ENCODE measurements around the gene RAB25.

Gene RAB25

GRCh38 chr1:156079762-156080161 is 18.8 kb downstream of the RAB25 start:
- Mint-ChIP-seq H3K27me3 (ENCODE audit: low read depth) (peaks cover 48% of the 10 kb centered on the region), H3K27ac (no peak overlapping the region), H3K9me3 (no peaks in the 10 kb centered on the region), H3K36me3 (ENCODE audit: low read depth) (no peaks in the 10 kb centered on the region), H3K4me1 (ENCODE audit: low read depth) (peaks cover 2% of the 10 kb centered on the region), H3K4me3 (no peak overlapping the region)
- no peak for DNase-seq (ENCODE audit: low spot score)

GRCh38 chr1:156080241-156080862 is 19.4 kb downstream of the RAB25 start:
- H3K9me3 Mint-ChIP-seq = no peaks in the 10 kb centered on the region
- no peaks in the 10 kb centered on the region for H3K36me3 Mint-ChIP-seq (ENCODE audit: low read depth)
- H3K27ac Mint-ChIP-seq = no peak overlapping the region
- no peak for DNase-seq (ENCODE audit: low spot score)
- peaks cover 2% of the 10 kb centered on the region for H3K4me1 Mint-ChIP-seq (ENCODE audit: low read depth)
- peaks cover 54% of the 10 kb centered on the region for H3K27me3 Mint-ChIP-seq (ENCODE audit: low read depth)
- peak overlapping the region; percentile 53 for H3K4me3 Mint-ChIP-seq

GRCh38 chr1:156080863-156081179 is 19.9 kb downstream of the RAB25 start:
- no peak for DNase-seq (ENCODE audit: low spot score)

GRCh38 chr1:156081180-156081916 is 20.4 kb downstream of the RAB25 start:
- Mint-ChIP-seq H3K27ac (no peak overlapping the region), H3K4me3 (peak overlapping the region; percentile 82)

More at GRCh38 chr1:156080863-156081179, 19.9 kb downstream of the RAB25 start:
- H3K36me3 Mint-ChIP-seq (ENCODE audit: low read depth) = no peaks in the 10 kb centered on the region
- H3K27ac Mint-ChIP-seq = no peak overlapping the region
- H3K4me1 Mint-ChIP-seq (ENCODE audit: low read depth) = peaks cover 2% of the 10 kb centered on the region
- H3K4me3 Mint-ChIP-seq = peak overlapping the region; percentile 53
- peaks cover 56% of the 10 kb centered on the region for H3K27me3 Mint-ChIP-seq (ENCODE audit: low read depth)
- H3K9me3 Mint-ChIP-seq = no peaks in the 10 kb centered on the region

GRCh38 chr1:156081917-156082308 is 21.0 kb downstream of the RAB25 start:
- Mint-ChIP-seq H3K27ac (no peak overlapping the region), H3K36me3 (ENCODE audit: low read depth) (no peaks in the 10 kb centered on the region), H3K27me3 (ENCODE audit: low read depth) (peaks cover 63% of the 10 kb centered on the region), H3K4me1 (ENCODE audit: low read depth) (peaks cover 2% of the 10 kb centered on the region), H3K4me3 (peak overlapping the region; percentile 82), H3K9me3 (no peaks in the 10 kb centered on the region)
- no peak for DNase-seq (ENCODE audit: low spot score)

More at GRCh38 chr1:156081180-156081916, 20.4 kb downstream of the RAB25 start:
- no peak for DNase-seq (ENCODE audit: low spot score)
- Mint-ChIP-seq H3K4me1 (ENCODE audit: low read depth) (peaks cover 2% of the 10 kb centered on the region), H3K9me3 (no peaks in the 10 kb centered on the region), H3K36me3 (ENCODE audit: low read depth) (no peaks in the 10 kb centered on the region), H3K27me3 (ENCODE audit: low read depth) (peaks cover 60% of the 10 kb centered on the region)

GRCh38 chr1:156082309-156083091 is 21.5 kb downstream of the RAB25 start, which contains the start of gene MEX3A:
Gene MEX3A (minus strand): TSS chr1:156082465. CDS start chr1:156081998, 467 bp downstream.
- H3K4me3 Mint-ChIP-seq = peak within 1 kb of the TSS; percentile 82
- no peaks in the 10 kb centered on the region for H3K9me3 Mint-ChIP-seq
- peak; percentile 63 for DNase-seq (ENCODE audit: low spot score)
- no peak within 1 kb of the TSS for H3K27ac Mint-ChIP-seq
- H3K36me3 Mint-ChIP-seq (ENCODE audit: low read depth) = no peaks in the 10 kb centered on the region
- peaks cover 2% of the 10 kb centered on the region for H3K4me1 Mint-ChIP-seq (ENCODE audit: low read depth)
- H3K27me3 Mint-ChIP-seq (ENCODE audit: low read depth) = peaks cover 69% of the 10 kb centered on the region

- H3K4me1 Mint-ChIP-seq (ENCODE audit: low read depth) = peaks cover 2% of the 10 kb centered on the region
- no peaks in the 10 kb centered on the region for H3K9me3 Mint-ChIP-seq
- H3K4me3 Mint-ChIP-seq = peak overlapping the region; percentile 78
- no peak overlapping the region for H3K27ac Mint-ChIP-seq
- no peak for DNase-seq (ENCODE audit: low spot score)
- H3K36me3 Mint-ChIP-seq (ENCODE audit: low read depth) = no peaks in the 10 kb centered on the region
- peaks cover 59% of the 10 kb centered on the region for H3K27me3 Mint-ChIP-seq (ENCODE audit: low read depth)
Observed at GRCh38 chr1:156083800-156084790, 23.1 kb downstream of the RAB25 start.

GRCh38 chr1:156086256-156086662 is 25.3 kb downstream of the RAB25 start:
- peaks cover 46% of the 10 kb centered on the region for H3K27me3 Mint-ChIP-seq (ENCODE audit: low read depth)
- H3K4me3 Mint-ChIP-seq = no peak overlapping the region

GRCh38 chr1:156089704-156090103 is 28.7 kb downstream of the RAB25 start:
- peaks cover 27% of the 10 kb centered on the region for H3K27me3 Mint-ChIP-seq (ENCODE audit: low read depth)
- no peak overlapping the region for H3K27ac Mint-ChIP-seq
- no peaks in the 10 kb centered on the region for H3K9me3 Mint-ChIP-seq
- no peaks in the 10 kb centered on the region for H3K36me3 Mint-ChIP-seq (ENCODE audit: low read depth)
- peaks cover 6% of the 10 kb centered on the region for H3K4me1 Mint-ChIP-seq (ENCODE audit: low read depth)
- H3K4me3 Mint-ChIP-seq = no peak overlapping the region
- DNase-seq (ENCODE audit: low spot score) = no peak

More at GRCh38 chr1:156086256-156086662, 25.3 kb downstream of the RAB25 start:
- no peak for DNase-seq (ENCODE audit: low spot score)
- H3K27ac Mint-ChIP-seq = no peak overlapping the region
- H3K36me3 Mint-ChIP-seq (ENCODE audit: low read depth) = no peaks in the 10 kb centered on the region
- no peaks in the 10 kb centered on the region for H3K9me3 Mint-ChIP-seq
- H3K4me1 Mint-ChIP-seq (ENCODE audit: low read depth) = peaks cover 9% of the 10 kb centered on the region

- Mint-ChIP-seq H3K27me3 (ENCODE audit: low read depth) (peaks cover 22% of the 10 kb centered on the region), H3K36me3 (ENCODE audit: low read depth) (no peaks in the 10 kb centered on the region), H3K4me1 (ENCODE audit: low read depth) (peaks cover 6% of the 10 kb centered on the region), H3K4me3 (no peak overlapping the region), H3K9me3 (no peaks in the 10 kb centered on the region), H3K27ac (peak overlapping the region; percentile 49)
- no peak for DNase-seq (ENCODE audit: low spot score)
Observed at GRCh38 chr1:156090138-156090839, 29.3 kb downstream of the RAB25 start.

- H3K27me3 Mint-ChIP-seq (ENCODE audit: low read depth) = peaks cover 19% of the 10 kb centered on the region
- H3K36me3 Mint-ChIP-seq (ENCODE audit: low read depth) = no peaks in the 10 kb centered on the region
- H3K4me1 Mint-ChIP-seq (ENCODE audit: low read depth) = peaks cover 9% of the 10 kb centered on the region
- H3K9me3 Mint-ChIP-seq = no peaks in the 10 kb centered on the region
- peak overlapping the region; percentile 49 for H3K27ac Mint-ChIP-seq
- peak; percentile 77 for DNase-seq (ENCODE audit: low spot score)
- no peak overlapping the region for H3K4me3 Mint-ChIP-seq
Observed at GRCh38 chr1:156090840-156091188, 29.9 kb downstream of the RAB25 start.

GRCh38 chr1:156091610-156092009 is 30.6 kb downstream of the RAB25 start:
- no peak for DNase-seq (ENCODE audit: low spot score)
- H3K9me3 Mint-ChIP-seq = no peaks in the 10 kb centered on the region
- no peak overlapping the region for H3K4me3 Mint-ChIP-seq
- H3K36me3 Mint-ChIP-seq (ENCODE audit: low read depth) = no peaks in the 10 kb centered on the region
- H3K4me1 Mint-ChIP-seq (ENCODE audit: low read depth) = peaks cover 17% of the 10 kb centered on the region
- peaks cover 13% of the 10 kb centered on the region for H3K27me3 Mint-ChIP-seq (ENCODE audit: low read depth)
- H3K27ac Mint-ChIP-seq = no peak overlapping the region
